ENCODE data around the gene ADGRG6. TPM values are rescaled to one million over a fixed set of nuclear protein-coding genes. Genes with fewer than 3 reads are reported as not detected.

Gene ADGRG6
- total RNA-seq, 1 donor from 2014 or later: 2.9 TPM

GRCh38 chr6:142286088-142286409 is 15.8 kb upstream of the ADGRG6 start:
- ATAC-seq: no peak
- intact Hi-C loops (cut with DNase I): no loop called here

GRCh38 chr6:142289687-142290086 is 12.1 kb upstream of the ADGRG6 start:
- ATAC-seq: no peak
- intact Hi-C loops (cut with DNase I): no loop called here

More at GRCh38 chr6:142286088-142286409, 15.8 kb upstream of the ADGRG6 start:
- no peak for DNase-seq (ENCODE audit: missing footprints)

DNA sequence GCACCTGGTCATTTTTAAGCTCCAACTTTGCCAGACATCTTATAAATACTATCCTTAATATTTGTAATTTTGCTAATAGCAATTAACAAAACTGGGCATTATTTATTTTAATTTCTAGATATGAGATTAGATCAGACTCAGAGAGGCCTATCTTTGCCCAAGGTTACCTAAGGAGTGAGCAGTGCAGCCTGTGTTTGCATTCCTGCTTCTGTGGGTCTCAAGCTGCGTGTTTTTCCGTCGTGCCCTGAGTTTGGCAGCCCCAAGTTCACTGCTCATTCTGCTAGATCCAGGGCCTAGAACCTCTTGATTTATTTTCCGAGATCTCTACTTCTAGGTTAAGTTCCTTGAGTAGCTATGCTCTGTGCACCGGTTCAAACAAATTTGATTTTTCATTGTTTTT is 11.0 kb upstream of the ADGRG6 start:
- intact Hi-C loops (cut with DNase I): no loop called here
- DNase-seq (ENCODE audit: missing footprints): no peak
- no peak for ATAC-seq

More at GRCh38 chr6:142289687-142290086, 12.1 kb upstream of the ADGRG6 start:
- no peak for DNase-seq (ENCODE audit: missing footprints)

- DNase-seq (ENCODE audit: missing footprints) (no peak), ATAC-seq (no peak)
These were observed 10.3 kb upstream of the ADGRG6 start for GRCh38 chr6:142291512-142291911.

DNA sequence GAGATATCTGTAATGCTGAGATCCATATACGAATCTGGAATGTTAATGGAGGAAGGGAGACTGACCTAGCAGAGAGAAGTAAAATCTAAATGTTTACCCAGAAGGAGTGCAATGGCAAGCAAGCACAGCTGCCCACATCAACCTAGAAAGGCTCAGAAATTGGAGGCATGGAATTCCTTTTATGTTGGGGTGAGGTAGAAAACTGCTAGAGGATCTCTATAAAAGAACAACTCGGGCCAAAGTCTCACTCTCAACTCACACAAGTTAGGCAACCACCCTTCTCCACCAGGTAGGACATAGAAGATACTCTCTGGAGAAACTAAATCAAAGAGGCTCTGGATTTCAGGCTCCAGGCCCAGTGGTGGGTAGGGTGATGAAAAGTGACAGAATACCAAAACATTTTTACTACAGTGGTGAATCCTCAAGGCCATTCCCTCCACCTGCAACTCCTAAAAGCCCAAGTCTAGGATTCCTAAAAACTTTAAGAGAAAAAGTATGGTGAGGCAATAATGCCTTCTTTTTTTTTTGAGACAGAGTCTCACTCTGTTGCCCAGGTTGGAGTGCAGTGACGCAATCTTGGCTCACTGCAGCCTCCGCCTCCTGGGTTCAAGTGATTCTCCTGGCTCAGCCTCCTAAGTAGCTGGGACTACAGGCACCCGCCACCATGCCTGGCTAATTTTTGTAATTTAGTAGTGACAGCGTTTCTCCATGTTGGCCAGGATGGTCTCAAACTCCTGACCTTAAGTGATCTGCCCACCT is 9.5 kb upstream of the ADGRG6 start:
- ATAC-seq (no peak), DNase-seq (ENCODE audit: missing footprints) (no peak)
- intact Hi-C loops (cut with DNase I): no loop called here

More at GRCh38 chr6:142291512-142291911, 10.3 kb upstream of the ADGRG6 start:
- intact Hi-C loops (cut with DNase I): no loop called here

DNA sequence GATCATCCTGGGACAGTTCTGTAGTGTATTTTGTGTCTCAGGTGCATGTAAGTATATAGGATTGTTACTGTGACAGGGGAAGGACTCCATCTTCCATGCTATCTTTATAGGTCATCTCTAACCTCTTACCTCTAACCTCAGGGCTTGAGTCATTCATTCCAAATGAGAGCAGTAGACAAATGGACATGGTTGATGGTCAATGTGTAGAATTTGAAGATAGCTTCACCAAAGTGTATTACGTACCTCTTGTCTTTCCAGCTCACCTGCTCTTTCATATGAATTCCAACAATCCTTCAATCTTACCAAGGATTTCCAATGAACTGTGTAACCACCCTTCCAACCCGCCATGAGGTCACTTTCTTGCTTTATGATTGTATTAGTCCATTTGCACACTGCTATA is 8.7 kb upstream of the ADGRG6 start:
- no peak for DNase-seq (ENCODE audit: missing footprints)
- ATAC-seq: no peak
- intact Hi-C loops (cut with DNase I): no loop called here

DNA sequence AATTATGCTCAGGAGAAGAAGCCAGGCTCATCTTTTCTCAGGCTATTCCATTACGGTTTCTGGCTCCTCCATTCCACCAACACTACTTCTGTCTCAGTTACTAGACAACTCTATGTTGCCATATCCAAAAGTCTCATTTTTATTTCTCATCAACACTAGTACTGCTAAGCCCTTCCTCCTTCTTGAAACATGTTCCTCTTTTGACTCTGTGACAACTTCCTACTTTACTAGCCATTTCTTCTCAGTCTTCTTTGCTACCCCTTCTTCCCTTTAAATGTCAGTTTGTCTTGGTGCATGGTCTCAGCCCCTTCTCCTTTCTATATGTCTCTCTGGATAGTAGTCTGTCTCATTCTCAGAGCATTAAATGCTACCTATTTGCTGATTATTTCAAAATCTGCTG is 7.1 kb upstream of the ADGRG6 start:
- intact Hi-C loops (cut with DNase I): no loop called here
- DNase-seq (ENCODE audit: missing footprints): no peak
- ATAC-seq: peak; percentile 50

- no peak for DNase-seq (ENCODE audit: missing footprints)
- intact Hi-C loops (cut with DNase I): no loop called here
- no peak for ATAC-seq
These were observed 4.7 kb upstream of the ADGRG6 start for GRCh38 chr6:142296975-142297604.

- no peak for DNase-seq (ENCODE audit: missing footprints)
- ATAC-seq: no peak
- intact Hi-C loops (cut with DNase I): no loop called here
These were observed 4.2 kb upstream of the ADGRG6 start for GRCh38 chr6:142297605-142297995.

- ATAC-seq: no peak
- intact Hi-C loops (cut with DNase I): no loop called here
- no peak for DNase-seq (ENCODE audit: missing footprints)
These were observed 3.6 kb upstream of the ADGRG6 start for GRCh38 chr6:142297996-142298753.

DNA sequence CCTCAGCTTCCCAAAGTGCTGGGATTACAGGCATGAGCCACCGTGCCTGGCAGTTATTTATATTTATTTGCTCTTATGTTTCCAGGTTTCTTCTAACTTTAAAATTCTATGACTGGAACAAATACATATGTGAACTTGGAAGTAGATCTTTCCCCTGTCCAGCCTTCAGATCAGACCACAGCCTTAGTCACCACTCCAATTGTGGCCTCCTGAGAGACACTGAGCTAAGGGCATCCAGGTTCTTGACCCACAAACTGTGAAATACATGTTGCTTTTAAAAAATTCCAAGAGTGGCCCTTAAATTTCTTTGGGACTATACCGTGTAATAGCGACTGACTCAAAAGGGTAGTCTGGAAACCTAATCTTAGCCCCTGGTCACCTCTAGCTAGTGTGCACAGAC is 1.5 kb upstream of the ADGRG6 start:
- intact Hi-C loops (cut with DNase I): no loop called here
- DNase-seq (ENCODE audit: missing footprints) (no peak), ATAC-seq (no peak)

DNA sequence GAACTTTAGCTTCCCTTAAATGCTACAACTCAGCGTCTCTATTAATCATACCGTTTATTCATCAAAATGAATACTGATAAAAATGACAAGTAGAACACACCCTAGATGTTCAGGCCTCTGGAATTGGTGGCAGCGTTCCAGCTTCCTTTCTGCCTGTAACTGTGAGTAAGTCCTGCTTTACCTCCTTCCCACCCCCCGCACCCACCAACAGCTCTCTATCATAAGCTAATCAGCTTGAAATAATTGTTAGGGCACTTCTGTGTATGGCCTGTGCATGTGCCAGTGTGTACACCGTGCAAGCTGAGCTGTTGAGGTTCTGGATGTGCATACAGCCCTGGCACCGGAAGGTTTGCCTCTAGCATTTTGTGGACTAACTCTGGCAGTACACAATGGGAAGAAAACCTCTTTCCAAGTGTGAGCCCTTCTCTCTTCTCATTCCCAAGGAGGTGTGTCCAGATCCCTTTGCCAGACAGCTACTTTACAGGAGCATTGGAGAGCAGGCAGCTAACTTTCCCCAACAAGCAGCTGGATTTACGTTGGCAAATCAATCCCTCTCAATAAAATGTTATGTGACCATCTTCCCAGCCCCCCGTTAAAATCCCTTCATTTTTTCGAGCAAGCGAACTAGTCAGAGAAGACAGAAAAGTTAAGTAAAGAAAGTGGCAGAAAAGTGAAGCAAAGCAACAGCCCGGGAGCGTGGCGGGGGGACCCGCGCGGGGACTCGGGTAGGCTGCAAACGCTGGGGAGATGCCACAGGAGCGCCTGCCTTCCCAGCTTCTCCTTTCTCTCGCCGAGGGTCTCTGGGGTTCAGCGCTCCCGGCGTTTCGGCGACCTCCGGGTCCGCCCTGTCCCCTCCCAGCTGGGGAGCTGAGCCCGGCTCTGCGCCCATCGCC is 803 bp upstream of the ADGRG6 start:
- no peak for DNase-seq (ENCODE audit: missing footprints)
- intact Hi-C loops (cut with DNase I): no loop called here
- ATAC-seq: peak; percentile 25

GRCh38 chr6:142302421-142303175 is 791 bp downstream of the ADGRG6 start:
- DNase-seq (ENCODE audit: missing footprints): no peak
- ATAC-seq: no peak
- intact Hi-C loops (cut with DNase I): no loop called here

DNA sequence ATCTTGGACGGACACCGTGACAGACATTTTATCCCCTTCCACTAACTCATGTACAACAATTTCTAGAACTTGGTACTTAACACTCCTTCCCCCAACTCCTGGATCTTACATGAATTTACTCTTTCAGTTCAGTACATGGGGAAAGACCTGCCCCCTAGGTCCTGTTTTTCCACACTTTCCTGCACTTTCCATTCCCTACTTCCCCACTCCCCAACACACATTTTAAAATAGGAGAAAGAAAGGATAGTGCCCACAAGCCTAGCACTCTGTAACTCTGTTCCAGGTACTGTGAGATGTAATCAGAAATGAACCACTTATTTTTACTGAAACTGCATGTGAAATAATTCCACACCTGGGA is 1.3 kb downstream of the ADGRG6 start:
- no peak for ATAC-seq
- DNase-seq (ENCODE audit: missing footprints): no peak
- intact Hi-C loops (cut with DNase I): no loop called here

- ATAC-seq (no peak), DNase-seq (ENCODE audit: missing footprints) (no peak)
- intact Hi-C loops (cut with DNase I): no loop called here
These were observed 2.4 kb downstream of the ADGRG6 start for GRCh38 chr6:142304241-142304640.

DNA sequence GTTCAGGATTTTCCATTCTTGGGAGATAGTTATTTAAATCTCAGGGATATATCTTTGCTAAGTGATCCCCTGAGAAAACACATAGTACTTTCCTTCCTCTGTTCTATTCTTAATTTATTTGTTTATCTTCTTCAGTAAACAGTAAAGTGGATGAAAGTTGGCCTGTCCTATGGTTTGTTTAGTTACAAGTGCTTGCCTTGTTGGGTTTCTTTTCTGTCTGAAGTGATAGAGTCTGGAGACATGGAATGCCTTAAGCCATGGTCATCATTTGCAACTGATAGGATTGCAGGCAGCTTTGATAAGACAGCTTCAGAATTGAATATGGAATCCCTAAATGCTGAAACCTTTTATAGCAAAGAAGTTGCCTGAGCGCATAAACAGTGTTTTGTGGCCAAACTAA is 4.9 kb downstream of the ADGRG6 start:
- no peak for DNase-seq (ENCODE audit: missing footprints)
- intact Hi-C loops (cut with DNase I): no loop called here
- ATAC-seq: no peak

DNA sequence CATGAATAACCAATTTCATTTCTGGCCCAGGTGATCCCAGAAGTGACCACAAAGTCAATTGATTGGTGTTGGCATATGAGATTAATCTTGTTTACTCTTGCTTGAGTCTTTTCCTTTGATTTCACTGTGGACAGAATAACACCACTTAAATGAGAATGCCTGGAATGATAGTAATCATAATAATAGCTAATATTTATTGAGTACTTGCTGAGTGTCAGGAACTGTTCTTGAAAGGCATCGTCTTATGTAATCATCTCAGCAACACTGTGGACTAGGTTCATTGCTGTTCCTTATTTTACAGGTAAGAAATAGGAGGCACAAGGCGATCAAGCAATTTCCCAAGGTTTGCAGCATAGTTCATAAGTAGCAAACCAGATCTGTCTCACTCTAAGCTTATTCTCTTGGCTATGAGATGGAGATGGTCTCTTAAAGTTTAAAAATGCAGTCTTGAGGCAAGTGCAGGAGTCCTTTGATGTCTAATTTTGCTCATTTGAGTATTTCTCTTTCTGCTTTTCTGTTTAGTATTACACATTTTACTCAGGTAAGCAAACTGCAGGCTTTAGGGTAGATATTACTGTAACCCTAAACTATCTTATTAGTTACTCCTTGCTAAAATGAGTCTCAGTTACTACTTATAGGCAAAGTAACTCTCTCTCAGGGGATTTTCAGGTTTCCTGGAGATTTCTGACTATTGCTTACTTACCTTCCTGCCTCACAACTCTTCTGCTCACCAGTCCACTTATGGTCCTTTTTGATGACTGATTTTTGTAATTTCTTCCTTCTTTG is 6.3 kb downstream of the ADGRG6 start:
- intact Hi-C loops (cut with DNase I): no loop called here
- ATAC-seq (no peak), DNase-seq (ENCODE audit: missing footprints) (no peak)

DNA sequence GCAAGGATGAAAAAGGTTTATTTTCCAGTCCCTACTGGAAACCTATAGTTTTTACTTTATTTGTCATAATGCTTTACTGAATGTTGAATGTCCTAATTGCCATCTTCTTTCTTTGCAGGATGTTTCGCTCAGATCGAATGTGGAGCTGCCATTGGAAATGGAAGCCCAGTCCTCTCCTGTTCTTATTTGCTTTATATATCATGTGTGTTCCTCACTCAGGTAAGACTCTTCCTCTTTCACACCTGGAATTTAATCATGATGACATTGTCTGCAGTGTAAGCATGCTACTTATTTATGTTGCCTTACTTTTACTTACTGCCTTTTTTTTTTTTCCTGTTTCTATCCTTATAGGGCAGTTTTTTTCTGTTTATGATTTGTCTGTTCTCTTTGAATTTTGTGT is 7.6 kb downstream of the ADGRG6 start:
- ATAC-seq (no peak), DNase-seq (ENCODE audit: missing footprints) (no peak)
- intact Hi-C loops (cut with DNase I): no loop called here
